ENCODE results near the gene PXMP4. TPM values are rescaled to one million over a fixed set of nuclear protein-coding genes. Genes with fewer than 3 reads are reported as not detected.

The PXMP4 gene
- total RNA-seq, 1 donor from 2014 or later, result 6.0 TPM

DNA sequence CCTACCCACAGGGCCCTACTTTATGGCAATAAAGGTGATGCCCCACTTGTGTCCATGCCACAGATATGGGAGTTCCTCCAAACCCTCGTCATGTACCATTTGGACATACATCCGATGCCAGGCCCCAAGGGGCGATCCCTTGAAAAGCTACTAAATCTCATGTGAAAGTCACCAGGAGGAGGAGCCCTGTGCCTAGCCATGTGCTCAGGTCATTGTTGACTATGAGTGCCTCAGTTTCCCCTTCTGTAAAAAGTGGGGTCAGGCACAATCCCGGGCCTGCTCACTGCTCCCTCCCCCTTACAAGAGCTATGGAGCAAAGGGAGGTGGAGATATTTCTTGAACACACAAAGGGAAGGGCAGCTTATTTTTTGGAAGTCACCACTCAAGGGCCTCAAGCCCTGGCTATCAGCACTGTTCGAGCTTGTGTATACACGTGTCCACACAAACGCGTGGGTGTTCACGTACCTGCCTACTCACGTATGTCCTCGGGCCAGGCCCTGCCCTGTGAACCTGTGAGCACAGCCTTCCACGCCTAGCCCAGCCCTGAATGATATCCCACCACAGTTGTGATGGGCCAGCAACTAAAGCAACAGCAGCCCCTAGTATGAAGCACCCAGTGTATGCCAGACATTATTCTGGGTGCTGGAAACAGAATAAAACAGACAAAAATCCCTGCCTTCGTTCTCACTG is 51.5 kb downstream of the PXMP4 start:
- peaks cover 21% of the 10 kb centered on the region for H3K27me3 Mint-ChIP-seq (ENCODE audit: unreplicated experiment)
- TF ChIP-seq, protein P1, sequence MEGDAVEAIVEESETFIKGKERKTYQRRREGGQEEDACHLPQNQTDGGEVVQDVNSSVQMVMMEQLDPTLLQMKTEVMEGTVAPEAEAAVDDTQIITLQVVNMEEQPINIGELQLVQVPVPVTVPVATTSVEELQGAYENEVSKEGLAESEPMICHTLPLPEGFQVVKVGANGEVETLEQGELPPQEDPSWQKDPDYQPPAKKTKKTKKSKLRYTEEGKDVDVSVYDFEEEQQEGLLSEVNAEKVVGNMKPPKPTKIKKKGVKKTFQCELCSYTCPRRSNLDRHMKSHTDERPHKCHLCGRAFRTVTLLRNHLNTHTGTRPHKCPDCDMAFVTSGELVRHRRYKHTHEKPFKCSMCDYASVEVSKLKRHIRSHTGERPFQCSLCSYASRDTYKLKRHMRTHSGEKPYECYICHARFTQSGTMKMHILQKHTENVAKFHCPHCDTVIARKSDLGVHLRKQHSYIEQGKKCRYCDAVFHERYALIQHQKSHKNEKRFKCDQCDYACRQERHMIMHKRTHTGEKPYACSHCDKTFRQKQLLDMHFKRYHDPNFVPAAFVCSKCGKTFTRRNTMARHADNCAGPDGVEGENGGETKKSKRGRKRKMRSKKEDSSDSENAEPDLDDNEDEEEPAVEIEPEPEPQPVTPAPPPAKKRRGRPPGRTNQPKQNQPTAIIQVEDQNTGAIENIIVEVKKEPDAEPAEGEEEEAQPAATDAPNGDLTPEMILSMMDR (IDR thresholded peaks at IDR 0.05; ENCODE audit: unreplicated experiment), result no peak
- no peak for DNase-seq (ENCODE audit: low spot score)
- H3K9me3 Mint-ChIP-seq (ENCODE audit: unreplicated experiment), result no peaks in the 10 kb centered on the region
- H3K36me3 Mint-ChIP-seq (ENCODE audit: low read depth, unreplicated experiment), result peaks cover 6% of the 10 kb centered on the region
- peaks cover 23% of the 10 kb centered on the region for H3K4me1 Mint-ChIP-seq (ENCODE audit: unreplicated experiment)
- no peak overlapping the region for H3K4me3 Mint-ChIP-seq (ENCODE audit: unreplicated experiment)
- H3K27ac Mint-ChIP-seq (ENCODE audit: unreplicated experiment), result no peak overlapping the region

DNA sequence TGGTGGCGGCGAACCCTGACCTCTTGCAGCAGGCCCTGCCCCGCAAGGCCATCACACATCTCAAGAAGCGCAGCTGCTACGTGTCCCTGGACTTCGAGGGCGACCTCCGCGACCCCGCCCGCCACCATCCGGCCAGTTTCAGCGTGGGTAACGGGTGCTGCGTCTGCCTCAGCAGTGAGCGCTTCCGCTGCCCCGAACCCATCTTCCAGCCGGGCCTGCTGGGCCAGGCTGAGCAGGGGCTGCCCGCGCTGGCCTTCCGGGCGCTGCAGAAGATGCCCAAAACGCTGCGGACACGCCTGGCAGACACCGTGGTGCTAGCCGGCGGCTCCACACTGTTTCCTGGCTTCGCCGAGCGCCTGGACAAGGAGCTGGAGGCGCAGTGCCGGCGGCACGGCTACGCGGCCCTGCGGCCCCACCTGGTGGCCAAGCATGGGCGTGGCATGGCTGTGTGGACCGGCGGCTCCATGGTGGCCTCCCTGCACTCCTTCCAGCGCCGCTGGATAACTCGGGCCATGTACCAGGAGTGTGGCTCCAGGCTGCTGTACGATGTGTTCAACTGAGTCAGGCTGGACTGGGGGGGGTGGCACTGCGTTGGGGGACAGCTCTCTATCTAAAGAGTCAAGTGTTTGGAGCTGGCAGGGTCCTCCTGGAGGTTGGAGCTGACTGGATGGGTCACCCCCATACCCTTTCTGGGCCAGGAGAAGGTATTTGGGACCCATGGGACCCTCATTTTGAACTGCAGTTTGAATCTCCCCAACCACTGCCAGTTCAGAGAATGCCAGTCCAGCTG is 52.2 kb downstream of the PXMP4 start:
- TF ChIP-seq, protein P1 (IDR thresholded peaks at IDR 0.05; ENCODE audit: unreplicated experiment), result peak; percentile 83
- H3K27me3 Mint-ChIP-seq (ENCODE audit: unreplicated experiment), result peaks cover 19% of the 10 kb centered on the region
- peaks cover 6% of the 10 kb centered on the region for H3K36me3 Mint-ChIP-seq (ENCODE audit: low read depth, unreplicated experiment)
- H3K4me3 Mint-ChIP-seq (ENCODE audit: unreplicated experiment), result no peak overlapping the region
- H3K27ac Mint-ChIP-seq (ENCODE audit: unreplicated experiment), result no peak overlapping the region
- peaks cover 19% of the 10 kb centered on the region for H3K4me1 Mint-ChIP-seq (ENCODE audit: unreplicated experiment)
- no peaks in the 10 kb centered on the region for H3K9me3 Mint-ChIP-seq (ENCODE audit: unreplicated experiment)
- peak; percentile 85 for DNase-seq (ENCODE audit: low spot score)

DNA sequence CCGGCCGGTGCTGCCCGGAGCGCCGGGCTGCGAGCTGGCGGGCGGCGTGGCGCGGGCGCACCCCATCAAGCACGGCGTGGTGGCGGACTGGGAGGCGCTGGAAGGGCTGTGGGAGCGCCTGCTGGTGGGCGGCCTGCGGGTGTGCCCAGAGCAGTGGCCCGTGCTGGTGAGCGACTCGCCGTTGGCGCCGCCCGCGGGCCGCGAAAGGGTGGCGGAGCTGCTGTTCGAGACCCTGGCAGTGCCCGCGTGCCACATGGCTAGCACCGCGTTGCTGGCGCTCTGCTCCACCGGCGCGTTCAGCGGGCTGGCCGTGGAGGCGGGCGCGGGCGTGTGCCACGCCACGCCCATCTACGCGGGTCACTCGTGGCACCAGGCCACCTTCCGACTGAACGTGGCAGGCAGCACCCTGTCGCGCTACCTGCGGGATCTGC is 52.9 kb downstream of the PXMP4 start:
- TF ChIP-seq, protein P1 (IDR thresholded peaks at IDR 0.05; ENCODE audit: unreplicated experiment), result no peak

DNA sequence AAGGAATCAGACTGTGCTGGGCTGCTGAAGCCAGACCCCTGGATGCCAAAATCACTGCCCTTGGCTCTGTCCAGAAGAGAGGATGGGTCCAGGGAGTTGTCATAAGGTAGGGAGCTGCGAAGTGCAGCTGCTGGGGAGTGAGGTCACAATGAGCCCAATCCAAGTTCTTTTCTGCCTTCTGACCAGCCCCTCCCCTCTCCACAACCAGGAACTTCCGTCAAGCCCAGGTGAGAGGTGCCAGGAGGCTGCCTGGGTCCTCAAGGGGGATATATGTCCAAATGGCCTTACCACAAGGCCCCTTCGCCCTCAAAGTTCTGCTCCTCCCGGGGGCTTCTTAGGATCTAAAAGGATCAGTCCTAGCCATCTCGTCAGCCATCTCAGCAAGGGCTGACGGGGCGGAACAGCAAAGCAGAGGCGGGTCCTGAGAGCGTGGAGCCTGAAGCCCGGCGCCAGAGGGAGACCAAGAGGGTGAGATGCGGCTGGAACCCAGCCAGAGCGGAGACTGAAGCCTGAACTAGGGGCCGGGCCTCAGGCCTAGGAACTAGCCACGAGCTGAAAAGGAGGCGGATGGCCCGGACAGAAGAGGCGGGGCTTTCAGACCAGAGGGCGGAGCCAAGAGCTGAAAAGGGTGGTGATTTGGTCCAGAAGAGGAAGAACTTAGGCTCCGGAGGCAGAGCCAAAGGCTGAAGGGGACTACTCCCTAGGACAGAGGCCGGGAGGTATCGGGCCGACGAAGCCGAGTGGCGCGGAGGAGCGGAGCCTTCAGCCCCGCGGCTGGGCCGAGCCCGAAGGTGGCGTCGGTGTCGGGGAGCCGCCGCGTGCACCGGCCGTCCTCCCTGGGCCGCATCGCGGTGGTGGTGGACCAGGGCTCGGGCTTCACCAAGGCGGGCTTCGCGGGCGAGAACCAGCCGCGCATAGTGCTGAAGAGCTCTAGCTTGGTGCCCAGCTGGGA is 53.5 kb downstream of the PXMP4 start, which contains the start of gene ACTL10:
Gene ACTL10, plus strand, starts transcription at position 651 of the 952 bp plus-strand sequence. CDS start 555 bp downstream, outside the sequence.
- Mint-ChIP-seq H3K27me3 (ENCODE audit: unreplicated experiment) (peaks cover 24% of the 10 kb centered on the region), H3K36me3 (ENCODE audit: low read depth, unreplicated experiment) (peaks cover 6% of the 10 kb centered on the region), H3K27ac (ENCODE audit: unreplicated experiment) (no peak within 1 kb of the TSS), H3K4me3 (ENCODE audit: unreplicated experiment) (peak within 1 kb of the TSS; percentile 87), H3K4me1 (ENCODE audit: unreplicated experiment) (peaks cover 17% of the 10 kb centered on the region), H3K9me3 (ENCODE audit: unreplicated experiment) (no peaks in the 10 kb centered on the region)
- DNase-seq (ENCODE audit: low spot score), result peak; percentile 74
- TF ChIP-seq, protein P1 (IDR thresholded peaks at IDR 0.05; ENCODE audit: unreplicated experiment), result no peak

More for the DNA sequence above, 52.9 kb downstream of the PXMP4 start:
- peaks cover 19% of the 10 kb centered on the region for H3K27me3 Mint-ChIP-seq (ENCODE audit: unreplicated experiment)
- peaks cover 21% of the 10 kb centered on the region for H3K4me1 Mint-ChIP-seq (ENCODE audit: unreplicated experiment)
- H3K4me3 Mint-ChIP-seq (ENCODE audit: unreplicated experiment), result no peak overlapping the region
- H3K27ac Mint-ChIP-seq (ENCODE audit: unreplicated experiment), result no peak overlapping the region
- no peaks in the 10 kb centered on the region for H3K9me3 Mint-ChIP-seq (ENCODE audit: unreplicated experiment)
- no peak for DNase-seq (ENCODE audit: low spot score)
- H3K36me3 Mint-ChIP-seq (ENCODE audit: low read depth, unreplicated experiment), result peaks cover 6% of the 10 kb centered on the region
